NCI-H1105 treated with DMSO at 0.1 percent for 48 hours (cell line): ENCODE measurements around the gene FRY.

Experiments
- DNase-seq: peaks from one replicate; lab custom pipeline; 2025; lab: John Stamatoyannopoulos, UW

The FRY gene

GRCh38 chr13:32216281-32216680 lies 184.7 kb downstream of the FRY start:
- DNase-seq = no peak

- DNase-seq = no peak
Measured at GRCh38 chr13:32222046-32222676, 190.6 kb downstream of the FRY start.

GRCh38 chr13:32224916-32225315 lies 193.3 kb downstream of the FRY start:
- DNase-seq = no peak

- DNase-seq = no peak
Measured at GRCh38 chr13:32225481-32225931, 193.9 kb downstream of the FRY start.

- peak; percentile 18 for DNase-seq
Measured at GRCh38 chr13:32228330-32229041, 196.9 kb downstream of the FRY start.

GRCh38 chr13:32229443-32229842 lies 197.9 kb downstream of the FRY start:
- peak; percentile 39 for DNase-seq

- no peak for DNase-seq
Measured at GRCh38 chr13:32232263-32232662, 200.7 kb downstream of the FRY start.

- DNase-seq = no peak
Measured at GRCh38 chr13:32233062-32233461, 201.5 kb downstream of the FRY start.

- DNase-seq = no peak
Measured at GRCh38 chr13:32234914-32235313, 203.3 kb downstream of the FRY start.

- DNase-seq = no peak
Measured at GRCh38 chr13:32237681-32238080, 206.1 kb downstream of the FRY start.

- DNase-seq = no peak
Measured at GRCh38 chr13:32243695-32244094, 212.1 kb downstream of the FRY start.

- no peak for DNase-seq
Measured at GRCh38 chr13:32245555-32245954, 214.0 kb downstream of the FRY start.

- peak; percentile 3 for DNase-seq
Measured at GRCh38 chr13:32246468-32246867, 214.9 kb downstream of the FRY start.

GRCh38 chr13:32247887-32248286 lies 216.3 kb downstream of the FRY start:
- DNase-seq = no peak

- DNase-seq = no peak
Measured at GRCh38 chr13:32248801-32249200, 217.2 kb downstream of the FRY start.

- no peak for DNase-seq
Measured at GRCh38 chr13:32252812-32253438, 221.4 kb downstream of the FRY start.

GRCh38 chr13:32253911-32254399 lies 222.4 kb downstream of the FRY start:
- DNase-seq = no peak

GRCh38 chr13:32254416-32254815 lies 222.8 kb downstream of the FRY start:
- DNase-seq = no peak

- DNase-seq = no peak
Measured at GRCh38 chr13:32254916-32255723, 223.5 kb downstream of the FRY start.

GRCh38 chr13:32255724-32256109 lies 224.1 kb downstream of the FRY start:
- no peak for DNase-seq

- DNase-seq = no peak
Measured at GRCh38 chr13:32256243-32256642, 224.7 kb downstream of the FRY start.

- DNase-seq = no peak
Measured at GRCh38 chr13:32257649-32258048, 226.1 kb downstream of the FRY start.
